D721Med (cell line): ENCODE measurements around the gene EPB41L1.
"Not testable (repeated sequence)": the region's sequence is repeated elsewhere in the genome, so short reads cannot be mapped to it uniquely, and the experiment has no call there.

ENCODE experiments used
- DNase-seq: peaks from one replicate; pipeline ENCODE4 v3.0.0; 2011; ENCODE audit warnings: low spot score; ENCODE audit not compliant: insufficient read length
- FAIRE-seq: peaks from 2 replicates; lab custom pipeline; 2011; peaks lifted over from hg19 to GRCh38; lab: Jason Lieb, UNC
- CTCF ChIP-seq: IDR thresholded peaks from 2 replicates; pipeline ENCODE4 v1.5.1; 2012; ENCODE audit warnings: mild to moderate bottlenecking, control low read depth; ENCODE audit not compliant: insufficient read depth; ENCODE audit errors: missing control alignments

Gene EPB41L1

GRCh38 chr20:36135821-36136220 lies 18.7 kb upstream of the EPB41L1 start:
- TF ChIP-seq CTCF: no peak
- DNase-seq (no peak), FAIRE-seq (no peak)

GRCh38 chr20:36137313-36137712 lies 17.2 kb upstream of the EPB41L1 start:
- FAIRE-seq, DNase-seq: not testable (repeated sequence)

GRCh38 chr20:36141310-36141709 lies 13.2 kb upstream of the EPB41L1 start:
- FAIRE-seq (no peak), DNase-seq (no peak)
- TF ChIP-seq CTCF: no peak

GRCh38 chr20:36144336-36144735 lies 10.2 kb upstream of the EPB41L1 start:
- no peak for FAIRE-seq
- TF ChIP-seq CTCF: no peak
- DNase-seq: no peak

- FAIRE-seq (no peak), DNase-seq (no peak)
- TF ChIP-seq CTCF: no peak
Observed at GRCh38 chr20:36145877-36146707, 8.4 kb upstream of the EPB41L1 start.

- FAIRE-seq: no peak
- DNase-seq: no peak
- TF ChIP-seq CTCF: no peak
Observed at GRCh38 chr20:36147690-36148089, 6.8 kb upstream of the EPB41L1 start.

GRCh38 chr20:36148439-36148838 lies 6.1 kb upstream of the EPB41L1 start:
- no peak for TF ChIP-seq CTCF
- FAIRE-seq: no peak
- no peak for DNase-seq

GRCh38 chr20:36149012-36149411 lies 5.5 kb upstream of the EPB41L1 start:
- no peak for TF ChIP-seq CTCF
- DNase-seq (no peak), FAIRE-seq (no peak)
